ENCODE data around the gene PSMC1.

The PSMC1 gene

GRCh38 chr14:90291699-90292098, 35.3 kb downstream of the PSMC1 start:
- Histone ChIP-seq H3K27ac (replicated peaks) (no peak overlapping the region), H3K4me3 (replicated peaks; ENCODE audit: insufficient read depth, low read length) (no peak overlapping the region), H3K27me3 (ENCODE audit: insufficient read depth, poor library complexity, severe bottlenecking) (no peaks in the 10 kb centered on the region)
- DNase-seq (ENCODE audit: low read depth in 1 of 2, low spot score in 1 of 2): no peak
- TF ChIP-seq GABPA (IDR thresholded peaks at IDR 0.05; ENCODE audit: low read depth) (no peak), CTCF (IDR thresholded peaks at IDR 0.05; ENCODE audit: insufficient read depth, low read length) (no peak), REST (IDR thresholded peaks at IDR 0.05; ENCODE audit: insufficient replicate concordance, low read depth) (no peak), SPI1 (IDR thresholded peaks at IDR 0.05; ENCODE audit: borderline replicate concordance, low read depth) (no peak), POLR2AphosphoS5 (IDR thresholded peaks at IDR 0.05; ENCODE audit: low read depth) (no peak)

GRCh38 chr14:90293766-90294730, 37.7 kb downstream of the PSMC1 start:
- DNase-seq (ENCODE audit: low read depth in 1 of 2, low spot score in 1 of 2): peak in 1 of 2 experiments; percentile 31
- Histone ChIP-seq H3K27ac (replicated peaks) (peak overlapping the region; percentile 91), H3K27me3 (ENCODE audit: insufficient read depth, poor library complexity, severe bottlenecking) (no peaks in the 10 kb centered on the region), H3K4me3 (replicated peaks; ENCODE audit: insufficient read depth, low read length) (no peak overlapping the region)
- no peak for TF ChIP-seq SPI1 (IDR thresholded peaks at IDR 0.05; ENCODE audit: borderline replicate concordance, low read depth)

- H3K4me3 ChIP-seq (replicated peaks; ENCODE audit: insufficient read depth, low read length): no peak overlapping the region
- TF ChIP-seq REST (IDR thresholded peaks at IDR 0.05; ENCODE audit: insufficient replicate concordance, low read depth): no peak
- no peak for TF ChIP-seq CTCF (IDR thresholded peaks at IDR 0.05; ENCODE audit: insufficient read depth, low read length)
- TF ChIP-seq SPI1 (IDR thresholded peaks at IDR 0.05; ENCODE audit: borderline replicate concordance, low read depth): no peak
- no peak for TF ChIP-seq GABPA (IDR thresholded peaks at IDR 0.05; ENCODE audit: low read depth)
- TF ChIP-seq POLR2AphosphoS5 (IDR thresholded peaks at IDR 0.05; ENCODE audit: low read depth): no peak
- DNase-seq (ENCODE audit: low read depth in 1 of 2, low spot score in 1 of 2): peak; percentile 86 to 91
Observed at GRCh38 chr14:90294872-90295271, 38.5 kb downstream of the PSMC1 start.

GRCh38 chr14:90295870-90296516, 39.6 kb downstream of the PSMC1 start:
- peak; percentile 85 for TF ChIP-seq SPI1 (IDR thresholded peaks at IDR 0.05; ENCODE audit: borderline replicate concordance, low read depth)
- TF ChIP-seq GABPA (IDR thresholded peaks at IDR 0.05; ENCODE audit: low read depth): no peak
- peak; percentile 56; the same call in 1 of the 2 replicates for TF ChIP-seq POLR2AphosphoS5 (IDR thresholded peaks at IDR 0.05; ENCODE audit: low read depth)
- DNase-seq (ENCODE audit: low read depth in 1 of 2, low spot score in 1 of 2): peak; percentile 67 to 79
- H3K4me3 ChIP-seq (replicated peaks; ENCODE audit: insufficient read depth, low read length): no peak overlapping the region
- no peaks in the 10 kb centered on the region for H3K27me3 ChIP-seq (ENCODE audit: insufficient read depth, poor library complexity, severe bottlenecking)
- H3K27ac ChIP-seq (replicated peaks): peak overlapping the region; percentile 91

More at GRCh38 chr14:90294872-90295271, 38.5 kb downstream of the PSMC1 start:
- Histone ChIP-seq H3K27me3 (ENCODE audit: insufficient read depth, poor library complexity, severe bottlenecking) (no peaks in the 10 kb centered on the region), H3K27ac (replicated peaks) (peak overlapping the region; percentile 91)
